Measurements from ENCODE around the gene ANO10.
"Not testable (repeated sequence)": the region's sequence is repeated elsewhere in the genome, so short reads cannot be mapped to it uniquely, and the experiment has no call there.

DNA sequence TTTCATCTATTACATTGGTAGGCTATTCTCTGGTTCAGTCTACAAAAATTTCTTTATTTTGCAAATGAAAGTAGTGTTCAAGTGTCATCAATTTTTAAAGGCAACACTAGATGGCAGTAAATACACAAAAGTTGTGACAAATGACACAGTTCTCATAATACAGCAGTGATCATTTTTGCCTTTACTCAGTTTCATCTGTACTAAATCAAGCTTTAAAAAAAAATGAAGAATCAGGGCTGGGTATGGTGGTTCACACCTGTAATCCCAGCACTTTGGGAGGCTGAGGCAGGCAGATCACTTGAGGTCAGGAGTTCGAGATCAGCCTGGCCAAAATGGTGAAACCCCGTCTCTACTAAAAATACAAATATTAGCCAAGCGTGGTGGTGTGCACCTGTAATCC, 77.5 kb downstream of the ANO10 start:
- not testable (repeated sequence) for TF ChIP-seq EZH2 (IDR thresholded peaks at IDR 0.05; ENCODE audit: borderline replicate concordance, low read depth, low read length, severe bottlenecking)
- TF ChIP-seq, protein P1, sequence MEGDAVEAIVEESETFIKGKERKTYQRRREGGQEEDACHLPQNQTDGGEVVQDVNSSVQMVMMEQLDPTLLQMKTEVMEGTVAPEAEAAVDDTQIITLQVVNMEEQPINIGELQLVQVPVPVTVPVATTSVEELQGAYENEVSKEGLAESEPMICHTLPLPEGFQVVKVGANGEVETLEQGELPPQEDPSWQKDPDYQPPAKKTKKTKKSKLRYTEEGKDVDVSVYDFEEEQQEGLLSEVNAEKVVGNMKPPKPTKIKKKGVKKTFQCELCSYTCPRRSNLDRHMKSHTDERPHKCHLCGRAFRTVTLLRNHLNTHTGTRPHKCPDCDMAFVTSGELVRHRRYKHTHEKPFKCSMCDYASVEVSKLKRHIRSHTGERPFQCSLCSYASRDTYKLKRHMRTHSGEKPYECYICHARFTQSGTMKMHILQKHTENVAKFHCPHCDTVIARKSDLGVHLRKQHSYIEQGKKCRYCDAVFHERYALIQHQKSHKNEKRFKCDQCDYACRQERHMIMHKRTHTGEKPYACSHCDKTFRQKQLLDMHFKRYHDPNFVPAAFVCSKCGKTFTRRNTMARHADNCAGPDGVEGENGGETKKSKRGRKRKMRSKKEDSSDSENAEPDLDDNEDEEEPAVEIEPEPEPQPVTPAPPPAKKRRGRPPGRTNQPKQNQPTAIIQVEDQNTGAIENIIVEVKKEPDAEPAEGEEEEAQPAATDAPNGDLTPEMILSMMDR (IDR thresholded peaks at IDR 0.05; ENCODE audit: borderline replicate concordance, extremely low read depth, low read length, poor library complexity, severe bottlenecking), result peak; percentile 71

All from DND-41 (cell line).